ENCODE results near the gene OSGIN1.

OSGIN1 gene

DNA sequence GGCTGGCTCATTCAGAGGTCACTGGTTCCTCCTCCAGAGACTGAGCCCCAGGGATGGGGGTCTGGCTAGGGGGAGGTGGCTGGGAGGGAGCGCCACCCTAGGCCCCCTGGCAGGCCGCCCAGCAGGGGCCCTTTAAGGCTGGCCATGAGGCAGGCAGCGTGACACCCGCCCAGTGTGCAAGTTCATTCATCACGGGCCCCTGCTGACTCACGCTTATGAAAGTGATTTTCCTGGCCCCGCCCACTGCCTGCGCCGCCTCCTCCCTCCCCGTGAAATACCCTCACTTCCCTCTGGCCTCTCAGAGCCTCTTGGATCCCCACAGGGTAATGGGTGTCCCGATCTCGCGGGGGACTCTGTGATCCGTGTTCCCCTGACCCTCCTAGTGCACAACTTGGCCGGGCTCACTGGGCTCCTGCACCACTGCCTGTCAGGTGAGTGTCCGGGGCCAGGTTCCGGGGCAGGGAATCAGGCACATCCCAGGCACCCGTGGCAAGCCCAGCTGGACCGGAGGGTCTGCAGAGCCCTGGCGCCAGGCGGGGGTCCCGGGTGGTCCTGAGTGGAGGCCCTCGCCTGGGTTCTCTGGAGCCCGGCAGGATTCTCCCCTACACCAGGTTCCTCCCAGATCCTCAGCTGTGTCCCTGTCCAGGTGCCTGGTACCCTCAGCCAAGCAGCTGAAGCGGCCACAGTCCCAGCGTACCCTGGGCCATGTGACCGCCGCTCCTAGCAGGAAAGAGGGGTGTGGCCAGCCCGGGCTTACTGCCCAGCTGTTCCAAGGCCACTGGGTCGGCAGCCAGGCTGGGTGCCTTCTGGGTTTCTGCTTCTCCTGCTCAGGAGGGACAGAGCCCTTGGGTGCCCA lies at the start of gene OSGIN1:
OSGIN1 (plus strand) TSS at position 301 of the 856 bp plus-strand sequence. CDS start 4,432 bp downstream, outside the sequence.
- DNase-seq (ENCODE audit: low read depth): peak; percentile 55

- no peak for DNase-seq (ENCODE audit: low read depth)
These were observed 49.3 kb upstream of the OSGIN1 start for GRCh38 chr16:83903751-83904150.

GRCh38 chr16:83906683-83907082 lies 46.4 kb upstream of the OSGIN1 start:
- DNase-seq (ENCODE audit: low read depth): no peak

- no peak for DNase-seq (ENCODE audit: low read depth)
These were observed 45.9 kb upstream of the OSGIN1 start for GRCh38 chr16:83907111-83907510.

DNA sequence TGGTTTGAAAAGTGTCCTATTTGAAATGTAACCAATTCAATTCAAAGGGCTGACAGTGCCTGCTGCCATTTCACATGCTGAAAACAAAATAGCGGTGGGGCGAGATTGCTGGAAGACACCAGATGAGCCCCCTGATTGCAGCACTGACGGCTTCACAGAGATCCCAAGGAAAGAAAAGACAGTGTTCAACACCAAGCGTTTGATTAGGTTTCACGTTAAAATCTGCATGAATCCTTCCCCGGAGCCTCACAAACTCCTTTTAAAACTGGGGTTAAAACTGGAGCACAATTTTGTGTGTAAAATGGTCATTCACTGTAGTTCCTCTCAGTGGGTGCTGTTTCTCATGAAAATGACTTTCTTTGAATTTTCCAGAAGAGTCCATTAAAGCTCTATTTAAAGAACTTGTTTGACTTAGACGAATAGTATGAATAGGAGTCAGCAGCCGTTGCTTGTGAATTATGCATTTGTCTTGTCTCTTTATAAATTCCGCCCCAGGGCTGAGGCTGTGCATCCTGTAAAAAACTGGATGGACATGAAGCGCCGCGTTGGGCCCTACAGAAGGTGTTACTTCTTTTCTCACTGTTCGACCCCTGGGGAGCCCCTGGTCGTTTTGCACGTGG lies 45.3 kb upstream of the OSGIN1 start:
- DNase-seq (ENCODE audit: low read depth): no peak

GRCh38 chr16:83908798-83909197 lies 44.2 kb upstream of the OSGIN1 start:
- DNase-seq (ENCODE audit: low read depth): no peak

DNA sequence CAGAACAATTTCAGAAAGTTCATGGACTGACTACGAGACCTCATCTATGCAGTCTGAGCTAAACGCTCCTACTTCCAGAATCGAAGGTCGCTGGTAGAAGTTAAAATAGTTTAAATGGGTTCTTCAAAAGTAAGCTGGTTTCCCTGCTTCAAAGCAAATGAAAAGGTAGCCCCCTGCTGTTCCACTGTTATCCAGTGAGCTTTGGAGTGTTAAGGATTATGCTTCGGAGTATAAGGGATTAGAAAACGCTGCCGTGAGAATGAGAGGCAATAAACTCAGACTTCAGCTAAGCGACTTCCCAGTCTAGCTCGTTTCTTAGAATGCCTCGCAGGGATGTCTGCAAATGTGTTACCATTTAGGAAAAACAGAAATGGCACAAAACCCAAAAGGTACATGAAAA lies 41.8 kb upstream of the OSGIN1 start:
- DNase-seq (ENCODE audit: low read depth): no peak

DNA sequence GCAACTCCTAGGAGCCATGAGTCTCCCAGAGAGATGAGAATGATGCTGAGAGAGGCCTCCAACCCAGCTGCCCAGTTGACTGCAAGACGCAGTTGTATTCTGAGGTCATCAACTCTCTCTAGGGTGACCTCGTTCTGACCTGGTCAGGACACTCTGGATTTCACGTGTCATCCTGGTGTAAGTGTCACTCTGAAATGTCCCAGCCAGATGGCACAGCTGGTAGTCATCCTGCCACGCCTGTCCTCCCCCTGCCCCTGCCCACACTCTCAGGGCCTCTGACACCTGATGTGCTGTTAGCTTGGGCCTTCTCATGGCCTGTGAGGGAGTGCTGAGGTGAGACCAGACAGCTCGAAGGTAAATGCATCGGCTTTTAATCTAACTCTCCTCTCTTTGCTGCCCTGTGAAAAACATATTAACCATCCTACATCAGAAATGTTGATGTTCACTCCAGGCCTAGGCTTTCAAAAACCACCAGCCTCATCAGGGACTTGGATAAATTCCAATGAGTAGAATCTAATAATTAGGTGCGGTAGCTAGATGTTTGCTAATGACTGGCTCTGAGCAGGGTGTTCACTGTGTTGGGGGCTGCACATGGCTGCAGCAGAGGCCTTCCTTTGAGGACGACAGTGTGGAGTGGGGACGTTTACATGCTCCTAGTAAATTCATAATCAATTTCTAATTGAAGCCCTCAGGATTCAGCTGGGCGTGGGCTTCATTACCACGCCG lies 40.4 kb upstream of the OSGIN1 start:
- DNase-seq (ENCODE audit: low read depth): no peak

GRCh38 chr16:83913245-83913633 lies 39.8 kb upstream of the OSGIN1 start:
- DNase-seq (ENCODE audit: low read depth): no peak

GRCh38 chr16:83914091-83914710 lies 38.8 kb upstream of the OSGIN1 start:
- no peak for DNase-seq (ENCODE audit: low read depth)

- no peak for DNase-seq (ENCODE audit: low read depth)
These were observed 38.0 kb upstream of the OSGIN1 start for GRCh38 chr16:83915081-83915480.

- no peak for DNase-seq (ENCODE audit: low read depth)
These were observed 37.5 kb upstream of the OSGIN1 start for GRCh38 chr16:83915491-83915890.

DNA sequence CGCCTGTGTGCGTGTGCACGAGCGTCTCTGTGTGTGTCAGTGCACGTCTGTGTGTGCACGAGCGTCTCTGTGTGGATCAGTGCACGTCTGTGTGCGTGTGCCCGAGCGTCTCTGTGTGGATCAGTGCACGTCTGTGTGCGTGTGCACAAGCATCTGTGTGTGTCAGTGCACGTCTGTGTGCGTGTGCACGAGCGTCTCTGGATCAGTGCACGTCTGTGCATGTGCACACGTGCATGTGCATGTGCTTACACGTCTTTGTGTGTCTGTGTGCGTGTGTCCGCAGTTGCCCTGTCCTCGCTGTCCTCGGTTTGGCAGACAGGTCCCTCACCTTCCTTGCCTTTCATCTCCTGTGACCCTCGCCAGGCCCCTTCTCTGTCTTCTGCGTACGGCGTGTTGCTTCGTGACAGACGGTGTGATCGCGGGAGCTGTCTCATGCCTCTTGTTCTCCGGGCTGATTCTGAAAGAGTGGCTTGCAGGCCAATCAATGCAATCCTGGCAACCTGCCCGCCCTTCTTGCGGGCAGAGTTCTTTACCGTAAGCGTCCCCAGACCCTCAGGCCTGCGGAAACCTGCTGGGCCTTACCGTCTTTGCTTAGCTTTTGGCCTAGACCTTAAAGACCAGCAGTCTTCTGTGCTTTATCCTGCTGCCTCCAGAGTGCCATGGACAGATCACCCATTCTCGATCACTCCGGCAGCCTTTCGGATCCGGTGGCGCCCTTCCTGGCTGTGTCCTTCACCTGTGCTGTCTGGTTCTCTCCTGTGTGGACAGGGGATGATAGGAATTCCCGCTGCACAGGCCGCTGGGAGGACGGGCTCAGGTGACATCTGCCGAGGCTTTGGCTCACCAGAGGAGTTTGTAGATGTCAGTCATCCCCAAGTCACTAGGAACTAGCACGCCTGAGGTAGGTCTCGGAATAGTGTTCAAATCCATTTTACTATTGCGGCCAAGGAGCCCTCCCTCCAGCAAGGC lies 35.6 kb upstream of the OSGIN1 start:
- DNase-seq (ENCODE audit: low read depth): no peak

- DNase-seq (ENCODE audit: low read depth): no peak
These were observed 32.0 kb upstream of the OSGIN1 start for GRCh38 chr16:83920894-83921491.

- DNase-seq (ENCODE audit: low read depth): no peak
These were observed 29.3 kb upstream of the OSGIN1 start for GRCh38 chr16:83923581-83924365.

GRCh38 chr16:83924686-83925085 lies 28.4 kb upstream of the OSGIN1 start:
- DNase-seq (ENCODE audit: low read depth): no peak

DNA sequence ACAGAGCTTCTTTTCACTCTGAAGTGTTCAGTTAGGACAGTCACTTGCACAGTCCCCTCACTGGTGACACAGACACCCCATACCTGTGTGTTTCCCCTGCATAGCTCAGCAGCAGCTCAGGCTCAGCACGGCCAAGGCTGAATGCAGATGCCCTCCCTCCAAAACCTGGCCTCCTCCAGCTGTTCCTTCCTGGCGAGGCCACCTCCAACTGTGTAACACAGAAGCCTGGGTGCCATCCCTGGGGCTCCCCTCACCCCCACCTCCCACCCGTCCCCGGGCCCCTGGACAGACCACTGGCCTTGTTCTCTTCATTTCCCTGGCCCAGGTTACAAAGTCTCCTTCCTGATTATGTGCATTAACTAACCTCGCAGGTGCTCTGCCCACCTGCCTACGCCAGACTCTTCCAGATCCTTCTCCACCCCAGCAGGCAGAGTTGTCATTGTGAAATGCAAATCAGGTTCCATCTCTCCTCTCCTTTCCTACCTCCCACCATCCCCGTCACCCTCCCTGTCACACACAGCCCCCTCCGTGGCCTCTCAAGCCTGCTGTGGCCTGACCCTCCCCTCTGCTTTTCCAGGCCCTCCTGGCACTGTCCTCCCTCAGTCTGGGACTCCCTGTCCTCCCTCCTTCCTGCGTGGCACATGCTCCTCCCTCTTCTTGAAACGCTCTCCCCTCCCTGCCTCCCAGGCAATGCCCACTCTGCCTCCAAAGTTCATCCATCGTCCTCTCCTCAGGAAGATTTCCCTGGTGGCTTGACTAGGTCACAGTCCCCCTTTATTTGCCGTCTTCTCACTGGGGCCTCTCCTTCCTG lies 27.7 kb upstream of the OSGIN1 start:
- DNase-seq (ENCODE audit: low read depth): no peak

DNA sequence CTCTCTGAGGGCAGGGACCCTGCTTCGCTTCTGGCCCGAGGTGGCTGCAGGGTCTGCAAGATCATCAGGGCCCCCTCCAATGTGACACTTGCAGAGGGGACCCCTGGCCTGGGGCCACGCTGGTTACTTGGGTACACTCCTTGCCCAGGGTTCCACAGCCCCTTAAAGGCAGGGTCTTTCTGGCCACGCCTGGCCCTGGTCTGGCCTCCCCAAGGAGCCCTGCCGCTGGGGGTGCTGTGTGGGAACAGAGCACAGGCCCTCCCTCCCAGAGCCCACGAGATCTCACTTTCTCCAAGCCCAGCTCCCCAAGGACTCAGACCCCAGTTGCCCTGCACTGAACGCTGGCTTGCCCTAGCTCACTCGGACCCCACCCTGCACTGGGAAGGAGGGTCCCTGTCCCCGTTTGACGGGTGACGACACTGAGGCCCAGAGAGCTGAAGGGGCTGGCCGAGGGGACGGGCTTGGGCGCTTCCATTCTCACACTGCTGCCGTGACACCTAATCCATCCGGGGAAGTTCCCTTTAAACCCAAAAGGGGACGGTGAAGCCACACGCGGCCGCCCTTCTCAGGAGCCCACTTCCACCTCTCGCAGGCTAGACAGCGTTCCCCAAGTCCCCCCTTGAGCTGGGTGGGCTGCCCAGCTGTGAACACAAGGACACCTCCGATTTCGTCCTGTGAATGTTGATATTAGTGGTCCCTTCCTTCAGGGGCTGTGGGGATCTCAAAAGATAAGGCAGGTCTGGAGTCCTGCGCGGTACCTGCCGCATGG lies 26.9 kb upstream of the OSGIN1 start:
- no peak for DNase-seq (ENCODE audit: low read depth)

Data from stimulated activated CD8-positive, alpha-beta memory T cell treated with anti-CD3 and anti-CD28 coated beads, Interleukin-15, amount 100 ng/mL, for 24 hours (primary cell).